Upper lobe of right lung (tissue), 1 donor: Measurements from ENCODE around the gene CFAP299. TPM values are rescaled to one million over a fixed set of nuclear protein-coding genes. Genes with fewer than 3 reads are reported as not detected.
"Not testable (repeated sequence)": the region's sequence is repeated elsewhere in the genome, so short reads cannot be mapped to it uniquely, and the experiment has no call there.

ENCODE experiments used
- ATAC-seq: fragments of 200-7000 bp; cut with Tn5 transposase; one replicate; pipeline ENCODE4 v1.9.1; 2020; ENCODE audit warnings: mild to moderate bottlenecking, moderate library complexity
- DNase-seq: peaks from one replicate; pipeline ENCODE4 v3.0.0-alpha.2; 2020
- H3K27ac ChIP-seq: fragments of 200-600 bp; one replicate; pipeline ENCODE4 v1.8.0; 2022
- H3K27me3 ChIP-seq: fragments of 200-600 bp; one replicate; pipeline ENCODE4 v1.8.0; 2022; ENCODE audit warnings: mild to moderate bottlenecking
- H3K36me3 ChIP-seq: fragments of 200-600 bp; one replicate; pipeline ENCODE4 v1.8.0; 2022
- H3K4me1 ChIP-seq: fragments of 200-600 bp; one replicate; pipeline ENCODE4 v1.8.0; 2022
- H3K4me3 ChIP-seq: fragments of 200-600 bp; one replicate; pipeline ENCODE4 v1.8.0; 2022; ENCODE audit warnings: mild to moderate bottlenecking
- H3K9me3 ChIP-seq: fragments of 200-600 bp; one replicate; pipeline ENCODE4 v1.8.0; 2022
- CTCF ChIP-seq: fragments of 200-600 bp; IDR thresholded peaks from one replicate; pipeline ENCODE4 v1.8.0; 2022; ENCODE audit warnings: antibody characterized with exemption
- intact Hi-C: fragments of 100-400 bp; cut with DNase I; formaldehyde crosslinking; loops from one replicate; pipeline ENCODE4 v1.11.0; 2022
- total RNA-seq: library from RNA; stranded (reverse); fragmentation: NEBNext Ultra II Directional; extraction: Animal tissue kit (Norgen Biotek cat#: 25700); gene quantifications from one replicate; pipeline ENCODE4 v1.2.1, GENCODE V29; 2021
- donor health status: DM: no; HTN: yes; CAD: no; lungs with severe emphysema.

Gene CFAP299
- total RNA-seq, 1 donor from 2014 or later: not detected

GRCh38 chr4:80438016-80438415, 102.5 kb downstream of the CFAP299 start:
- no peak overlapping the region for H3K4me3 ChIP-seq
- no peaks in the 10 kb centered on the region for H3K36me3 ChIP-seq
- TF ChIP-seq CTCF: no peak
- intact Hi-C loops: no loop called here
- no peak for DNase-seq
- no peaks in the 10 kb centered on the region for H3K4me1 ChIP-seq
- no peaks in the 10 kb centered on the region for H3K27me3 ChIP-seq
- no peaks in the 10 kb centered on the region for H3K9me3 ChIP-seq
- no peak for ATAC-seq
- no peak overlapping the region for H3K27ac ChIP-seq

GRCh38 chr4:80439294-80440061, 103.9 kb downstream of the CFAP299 start:
- H3K9me3 ChIP-seq, intact Hi-C loops, H3K27ac ChIP-seq, H3K27me3 ChIP-seq, H3K36me3 ChIP-seq, H3K4me1 ChIP-seq, H3K4me3 ChIP-seq: not testable (repeated sequence)
- ATAC-seq (peak; percentile 70), DNase-seq (peak; percentile 65)

- H3K36me3 ChIP-seq: no peaks in the 10 kb centered on the region
- H3K9me3 ChIP-seq: no peaks in the 10 kb centered on the region
- DNase-seq (no peak), ATAC-seq (no peak)
- no peaks in the 10 kb centered on the region for H3K4me1 ChIP-seq
- intact Hi-C loops: no loop called here
- no peak overlapping the region for H3K4me3 ChIP-seq
- TF ChIP-seq CTCF: no peak
- no peak overlapping the region for H3K27ac ChIP-seq
- no peaks in the 10 kb centered on the region for H3K27me3 ChIP-seq
Measured at GRCh38 chr4:80446248-80446647, 110.7 kb downstream of the CFAP299 start.

- intact Hi-C loops: no loop called here
- no peaks in the 10 kb centered on the region for H3K4me1 ChIP-seq
- H3K27me3 ChIP-seq: no peaks in the 10 kb centered on the region
- DNase-seq (no peak), ATAC-seq (no peak)
- no peak overlapping the region for H3K27ac ChIP-seq
- H3K4me3 ChIP-seq: no peak overlapping the region
- no peaks in the 10 kb centered on the region for H3K9me3 ChIP-seq
- no peaks in the 10 kb centered on the region for H3K36me3 ChIP-seq
- TF ChIP-seq CTCF: no peak
Measured at GRCh38 chr4:80446664-80447063, 111.1 kb downstream of the CFAP299 start.

- Histone ChIP-seq H3K4me1 (no peaks in the 10 kb centered on the region), H3K27ac (no peak overlapping the region), H3K4me3 (no peak overlapping the region), H3K9me3 (no peaks in the 10 kb centered on the region), H3K27me3 (no peaks in the 10 kb centered on the region), H3K36me3 (no peaks in the 10 kb centered on the region)
- no peak for DNase-seq
- no peak for ATAC-seq
- intact Hi-C loops: no loop called here
- no peak for TF ChIP-seq CTCF
Measured at GRCh38 chr4:80447493-80447892, 112.0 kb downstream of the CFAP299 start.

GRCh38 chr4:80448056-80448455, 112.5 kb downstream of the CFAP299 start:
- Histone ChIP-seq H3K9me3 (no peaks in the 10 kb centered on the region), H3K36me3 (no peaks in the 10 kb centered on the region), H3K27me3 (no peaks in the 10 kb centered on the region), H3K27ac (no peak overlapping the region), H3K4me1 (no peaks in the 10 kb centered on the region), H3K4me3 (no peak overlapping the region)
- no peak for DNase-seq
- intact Hi-C loops: no loop called here
- no peak for ATAC-seq
- TF ChIP-seq CTCF: no peak
